Peyer's patch (tissue), 4 donors: ENCODE results near the gene NUTM2B.
"Not testable (repeated sequence)": the region's sequence is repeated elsewhere in the genome, so short reads cannot be mapped to it uniquely, and the experiment has no call there.

Experiments
- POLR2A ChIP-seq, 2 donors: fragments of 450-650 bp; IDR thresholded peaks; one replicate each; pipeline ENCODE4 v1.5.1; 2017; ENCODE audit warnings: antibody characterized with exemption in 2 of 2, mild to moderate bottlenecking in 2 of 2, moderate library complexity in 2 of 2
- TF ChIP-seq, protein P1 (sequence below), 6 experiments: fragments of 450-650 bp in 4 of 6; fragments of 200-600 bp in 2 of 6; sonication (generic) in 1 of 6; IDR thresholded peaks; one replicate each; pipeline ENCODE4 v1.5.1; 2017 to 2019; ENCODE audit warnings: antibody characterized with exemption in 6 of 6, mild to moderate bottlenecking in 3 of 6, moderate library complexity in 1 of 6

DNA sequence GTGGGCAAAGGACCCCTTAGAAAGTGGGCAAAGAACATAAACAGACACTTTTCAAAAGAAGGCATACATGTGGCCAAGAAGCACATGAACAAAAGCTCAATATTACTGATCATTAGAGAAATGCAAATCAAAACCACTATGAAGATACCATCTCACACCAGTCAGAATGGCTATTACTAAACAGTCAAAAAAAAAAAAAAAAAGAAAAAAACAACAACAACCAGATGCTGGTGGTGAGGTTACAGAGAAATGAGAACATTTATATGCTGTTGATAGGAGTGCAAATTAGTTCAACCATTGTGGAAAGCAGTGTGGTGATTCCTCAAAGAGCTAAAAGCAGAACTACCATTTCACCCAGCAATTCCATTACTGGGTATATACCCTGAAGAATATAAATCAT, 50.6 kb downstream of the NUTM2B start:
- TF ChIP-seq, protein P1, sequence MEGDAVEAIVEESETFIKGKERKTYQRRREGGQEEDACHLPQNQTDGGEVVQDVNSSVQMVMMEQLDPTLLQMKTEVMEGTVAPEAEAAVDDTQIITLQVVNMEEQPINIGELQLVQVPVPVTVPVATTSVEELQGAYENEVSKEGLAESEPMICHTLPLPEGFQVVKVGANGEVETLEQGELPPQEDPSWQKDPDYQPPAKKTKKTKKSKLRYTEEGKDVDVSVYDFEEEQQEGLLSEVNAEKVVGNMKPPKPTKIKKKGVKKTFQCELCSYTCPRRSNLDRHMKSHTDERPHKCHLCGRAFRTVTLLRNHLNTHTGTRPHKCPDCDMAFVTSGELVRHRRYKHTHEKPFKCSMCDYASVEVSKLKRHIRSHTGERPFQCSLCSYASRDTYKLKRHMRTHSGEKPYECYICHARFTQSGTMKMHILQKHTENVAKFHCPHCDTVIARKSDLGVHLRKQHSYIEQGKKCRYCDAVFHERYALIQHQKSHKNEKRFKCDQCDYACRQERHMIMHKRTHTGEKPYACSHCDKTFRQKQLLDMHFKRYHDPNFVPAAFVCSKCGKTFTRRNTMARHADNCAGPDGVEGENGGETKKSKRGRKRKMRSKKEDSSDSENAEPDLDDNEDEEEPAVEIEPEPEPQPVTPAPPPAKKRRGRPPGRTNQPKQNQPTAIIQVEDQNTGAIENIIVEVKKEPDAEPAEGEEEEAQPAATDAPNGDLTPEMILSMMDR (IDR thresholded peaks at IDR 0.05): not testable (repeated sequence)
- TF ChIP-seq POLR2A (IDR thresholded peaks at IDR 0.05): not testable (repeated sequence)
